ENCODE data around the gene OXTR.
"Not testable (repeated sequence)": the region's sequence is repeated elsewhere in the genome, so short reads cannot be mapped to it uniquely, and the experiment has no call there.

OXTR gene

GRCh38 chr3:8727605-8728512, 41.6 kb downstream of the OXTR start:
- in situ Hi-C loops (cut with HindIII; ENCODE audit: low sequenced_read_pairs), result no loop called here
- no peak overlapping the region for H3K4me3 ChIP-seq (ENCODE audit: low read depth, low read length)
- TF ChIP-seq CTCF (IDR thresholded peaks at IDR 0.05; ENCODE audit: low read depth, low read length, missing control alignments), result no peak
- no peak for DNase-seq (ENCODE audit: low read depth)

- H3K4me3 ChIP-seq (ENCODE audit: low read depth, low read length), result no peak overlapping the region
- TF ChIP-seq CTCF (IDR thresholded peaks at IDR 0.05; ENCODE audit: low read depth, low read length, missing control alignments), result no peak
- DNase-seq (ENCODE audit: low read depth), result no peak
- in situ Hi-C loops (cut with HindIII; ENCODE audit: low sequenced_read_pairs), result no loop called here
Measured at GRCh38 chr3:8724108-8724752, 45.2 kb downstream of the OXTR start.

GRCh38 chr3:8723612-8724011, 45.8 kb downstream of the OXTR start:
- H3K4me3 ChIP-seq (ENCODE audit: low read depth, low read length), result no peak overlapping the region
- in situ Hi-C loops (cut with HindIII; ENCODE audit: low sequenced_read_pairs), result no loop called here
- no peak for DNase-seq (ENCODE audit: low read depth)
- no peak for TF ChIP-seq CTCF (IDR thresholded peaks at IDR 0.05; ENCODE audit: low read depth, low read length, missing control alignments)

- no peak overlapping the region for H3K4me3 ChIP-seq (ENCODE audit: low read depth, low read length)
- DNase-seq (ENCODE audit: low read depth), result no peak
- no peak for TF ChIP-seq CTCF (IDR thresholded peaks at IDR 0.05; ENCODE audit: low read depth, low read length, missing control alignments)
- in situ Hi-C loops (cut with HindIII; ENCODE audit: low sequenced_read_pairs), result no loop called here
Measured at GRCh38 chr3:8722808-8723207, 46.6 kb downstream of the OXTR start.

- DNase-seq (ENCODE audit: low read depth); H3K4me3 ChIP-seq (ENCODE audit: low read depth, low read length); in situ Hi-C loops (cut with HindIII; ENCODE audit: low sequenced_read_pairs): not testable (repeated sequence)
Measured at GRCh38 chr3:8715757-8716156, 53.7 kb downstream of the OXTR start.

GRCh38 chr3:8713901-8714759, 55.3 kb downstream of the OXTR start:
- DNase-seq (ENCODE audit: low read depth), result no peak
- peak; percentile 40 for TF ChIP-seq CTCF (IDR thresholded peaks at IDR 0.05; ENCODE audit: low read depth, low read length, missing control alignments)
- no peak overlapping the region for H3K4me3 ChIP-seq (ENCODE audit: low read depth, low read length)
- in situ Hi-C loops (cut with HindIII; ENCODE audit: low sequenced_read_pairs), result no loop called here
